Ramos (cell line): ENCODE measurements around the gene USP26.
"Not testable (repeated sequence)": the region's sequence is repeated elsewhere in the genome, so short reads cannot be mapped to it uniquely, and the experiment has no call there.

Source experiments
- in situ Hi-C: fragments of 300-500 bp; cut with MboI; formaldehyde crosslinking; loops from one replicate; pipeline ENCODE4 v1.14.3; 2022; ENCODE audit warnings: low sequenced_read_pairs; ENCODE audit not compliant: unreplicated experiment

USP26 gene, protein sequence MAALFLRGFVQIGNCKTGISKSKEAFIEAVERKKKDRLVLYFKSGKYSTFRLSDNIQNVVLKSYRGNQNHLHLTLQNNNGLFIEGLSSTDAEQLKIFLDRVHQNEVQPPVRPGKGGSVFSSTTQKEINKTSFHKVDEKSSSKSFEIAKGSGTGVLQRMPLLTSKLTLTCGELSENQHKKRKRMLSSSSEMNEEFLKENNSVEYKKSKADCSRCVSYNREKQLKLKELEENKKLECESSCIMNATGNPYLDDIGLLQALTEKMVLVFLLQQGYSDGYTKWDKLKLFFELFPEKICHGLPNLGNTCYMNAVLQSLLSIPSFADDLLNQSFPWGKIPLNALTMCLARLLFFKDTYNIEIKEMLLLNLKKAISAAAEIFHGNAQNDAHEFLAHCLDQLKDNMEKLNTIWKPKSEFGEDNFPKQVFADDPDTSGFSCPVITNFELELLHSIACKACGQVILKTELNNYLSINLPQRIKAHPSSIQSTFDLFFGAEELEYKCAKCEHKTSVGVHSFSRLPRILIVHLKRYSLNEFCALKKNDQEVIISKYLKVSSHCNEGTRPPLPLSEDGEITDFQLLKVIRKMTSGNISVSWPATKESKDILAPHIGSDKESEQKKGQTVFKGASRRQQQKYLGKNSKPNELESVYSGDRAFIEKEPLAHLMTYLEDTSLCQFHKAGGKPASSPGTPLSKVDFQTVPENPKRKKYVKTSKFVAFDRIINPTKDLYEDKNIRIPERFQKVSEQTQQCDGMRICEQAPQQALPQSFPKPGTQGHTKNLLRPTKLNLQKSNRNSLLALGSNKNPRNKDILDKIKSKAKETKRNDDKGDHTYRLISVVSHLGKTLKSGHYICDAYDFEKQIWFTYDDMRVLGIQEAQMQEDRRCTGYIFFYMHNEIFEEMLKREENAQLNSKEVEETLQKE

DNA sequence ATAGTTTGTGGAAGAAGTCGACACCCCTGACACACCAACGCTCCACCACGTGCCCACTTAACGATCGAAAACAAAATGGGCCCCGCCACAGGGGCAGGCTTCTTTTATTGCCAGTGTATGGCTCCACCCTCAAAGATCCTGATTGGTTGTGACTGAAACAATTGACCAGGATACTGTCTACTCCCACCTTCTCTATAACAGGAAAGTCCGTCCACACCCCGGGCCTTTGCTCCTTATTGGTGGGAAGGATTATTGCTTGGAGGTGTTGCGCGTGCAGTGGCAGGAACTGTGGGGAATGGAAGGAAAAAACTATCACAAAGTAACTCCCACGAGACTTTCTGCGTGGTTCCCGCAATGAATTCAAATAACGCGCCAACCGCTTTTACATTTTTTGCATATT, at the start of gene USP26:
USP26 (minus strand) TSS at position 79 of the 400 bp plus-strand sequence. CDS start 68,889 bp downstream, outside the sequence.
- in situ Hi-C loops: no loop called here

DNA sequence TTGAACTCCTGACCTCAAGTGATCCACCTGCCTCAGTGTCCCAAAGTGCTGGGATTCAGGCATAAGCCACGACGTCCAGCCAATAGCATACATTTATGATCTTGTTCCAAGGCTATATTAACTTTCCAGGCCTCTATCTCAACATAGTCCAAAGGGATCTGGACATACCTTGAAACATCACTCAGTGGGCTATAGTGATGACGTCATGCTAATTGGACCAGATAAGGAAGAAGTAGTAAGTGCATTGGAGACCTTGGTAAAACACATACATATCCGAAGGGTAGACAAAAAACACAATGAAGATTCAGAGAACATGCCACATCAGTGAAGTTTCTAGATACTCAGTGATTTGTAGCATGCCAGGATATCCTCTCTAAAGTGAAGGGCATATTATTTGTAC, 37.4 kb upstream of the USP26 start:
- in situ Hi-C loops: no loop called here

DNA sequence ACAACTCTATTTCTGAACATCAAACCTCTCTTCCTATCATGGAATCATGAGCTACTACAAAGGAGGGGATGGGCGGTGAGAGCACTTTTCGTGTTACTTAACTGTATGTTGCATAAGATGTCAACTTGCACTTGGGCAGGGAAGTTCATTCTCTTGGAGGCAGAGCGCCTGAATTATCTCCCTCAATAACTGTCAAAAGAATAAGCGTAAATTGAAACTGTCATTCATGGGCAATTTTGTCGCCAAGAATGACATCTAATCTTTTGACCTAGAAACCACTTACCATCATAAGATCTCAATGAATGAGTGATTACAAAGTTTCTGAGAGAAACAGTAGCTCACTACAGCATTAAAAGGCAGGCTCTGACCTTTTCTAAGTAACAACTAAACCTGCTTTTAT, 23.5 kb upstream of the USP26 start:
- in situ Hi-C loops: no loop called here

DNA sequence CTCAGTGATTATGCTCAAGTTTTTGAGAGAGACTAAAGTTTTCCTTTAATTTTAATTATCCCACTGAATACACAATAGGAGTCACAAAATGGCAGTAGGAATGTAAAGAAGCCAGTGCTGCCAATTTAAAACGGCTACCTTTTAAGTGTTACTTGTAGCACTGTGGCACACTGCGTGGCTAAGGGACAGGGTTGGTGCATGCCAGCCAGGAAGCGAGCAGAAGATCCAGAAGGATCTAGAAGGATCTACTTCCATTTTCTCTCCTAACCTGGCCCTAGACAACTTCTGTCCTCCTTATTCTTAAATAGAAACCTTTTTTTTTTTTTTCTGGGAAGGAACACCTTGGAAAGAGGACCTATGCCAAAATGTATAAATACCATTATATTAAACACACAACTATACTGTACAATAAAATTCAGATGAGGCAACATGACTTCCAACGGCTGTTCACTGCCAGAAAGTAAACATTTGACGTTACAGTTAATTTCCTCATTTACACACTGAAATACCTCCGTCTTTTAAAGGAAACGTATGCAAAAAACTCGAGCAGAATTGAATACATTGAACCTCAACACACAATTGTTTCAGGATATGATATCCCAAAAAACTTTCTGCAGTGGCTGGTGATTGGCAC, 2.7 kb downstream of the USP26 start:
- in situ Hi-C loops: no loop called here

DNA sequence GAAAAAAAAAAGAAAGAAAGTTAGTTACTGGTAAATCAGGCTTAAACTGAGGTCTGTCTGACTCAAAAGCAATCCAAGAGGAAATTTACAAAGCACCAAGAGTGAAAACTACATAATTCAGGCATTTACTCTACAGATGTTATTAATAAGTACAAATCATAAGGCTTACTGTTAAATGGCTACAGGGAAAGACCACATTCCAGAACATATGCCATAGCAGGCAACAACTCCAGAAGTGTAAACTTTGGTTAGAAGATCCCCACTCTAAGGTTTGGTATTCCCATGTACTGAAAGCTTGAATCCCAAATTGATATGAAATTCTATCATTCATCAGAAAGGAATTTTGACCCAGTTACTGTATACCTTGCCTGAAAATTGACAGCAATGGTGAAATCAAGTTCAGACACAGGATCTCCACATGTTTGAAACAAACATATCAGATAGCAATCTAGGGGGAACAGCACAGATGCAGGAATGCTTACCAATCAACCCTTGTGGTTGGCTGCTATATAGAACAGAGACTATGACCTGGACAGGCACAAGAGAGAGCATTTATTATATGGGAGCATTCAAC, 6.6 kb downstream of the USP26 start:
- in situ Hi-C loops: no loop called here

DNA sequence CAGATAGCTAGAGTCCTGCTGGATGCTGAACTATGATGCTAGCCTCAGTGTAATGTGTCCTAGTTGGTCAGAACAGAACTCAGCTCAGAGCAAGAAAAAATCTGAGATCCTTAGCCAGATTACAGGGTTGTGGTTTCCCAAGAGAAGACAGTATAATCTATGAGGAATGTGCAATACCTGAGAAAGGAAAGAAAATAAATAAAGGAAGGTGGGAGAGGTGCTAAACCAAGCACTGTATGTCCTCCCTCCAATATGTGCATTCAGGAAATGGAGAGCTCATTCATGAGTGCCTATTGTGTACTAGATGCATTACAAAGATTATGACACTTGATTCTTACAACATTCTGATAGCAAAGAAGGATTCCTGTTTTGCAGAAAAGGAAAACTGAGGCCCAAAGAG, 7.5 kb downstream of the USP26 start:
- in situ Hi-C loops: no loop called here

DNA sequence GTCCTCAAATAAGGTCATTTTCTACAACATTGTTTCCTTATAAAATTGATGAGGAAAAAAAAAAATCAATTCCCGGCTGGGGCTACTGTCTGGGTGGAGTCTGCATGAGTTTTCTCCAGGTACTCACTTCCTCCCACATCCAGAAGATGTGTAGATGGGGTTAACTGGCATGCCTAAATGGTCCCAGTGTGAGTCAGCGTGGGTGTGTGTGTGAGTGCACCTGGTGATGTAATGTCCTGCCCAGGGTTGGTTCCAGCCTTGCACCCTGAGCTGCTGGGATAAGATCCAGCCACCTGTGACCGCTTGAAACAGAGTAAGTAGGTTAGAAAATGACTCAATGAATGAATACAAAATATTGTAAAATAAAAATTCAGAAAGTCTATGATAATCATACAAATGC, 11.1 kb downstream of the USP26 start:
- in situ Hi-C loops: no loop called here

DNA sequence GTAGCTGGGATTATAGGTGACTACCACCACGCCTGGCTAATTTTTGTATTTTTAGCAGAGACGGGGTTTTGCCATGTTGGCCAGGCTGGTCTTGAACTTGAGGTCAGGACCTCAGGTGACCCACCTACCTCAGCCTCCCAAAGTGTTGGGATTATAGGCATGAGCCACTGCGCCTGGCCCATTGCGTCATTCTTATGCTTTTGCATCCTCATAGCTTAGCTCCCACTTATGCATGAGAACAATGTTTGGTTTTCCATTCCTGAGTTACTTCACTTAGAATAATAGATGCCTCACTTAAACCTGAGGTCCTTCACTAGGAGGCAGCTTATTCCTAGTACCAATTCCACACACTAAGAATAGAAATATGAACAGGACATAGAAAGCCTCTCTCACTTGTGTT, 11.9 kb downstream of the USP26 start:
- in situ Hi-C loops: not testable (repeated sequence)

DNA sequence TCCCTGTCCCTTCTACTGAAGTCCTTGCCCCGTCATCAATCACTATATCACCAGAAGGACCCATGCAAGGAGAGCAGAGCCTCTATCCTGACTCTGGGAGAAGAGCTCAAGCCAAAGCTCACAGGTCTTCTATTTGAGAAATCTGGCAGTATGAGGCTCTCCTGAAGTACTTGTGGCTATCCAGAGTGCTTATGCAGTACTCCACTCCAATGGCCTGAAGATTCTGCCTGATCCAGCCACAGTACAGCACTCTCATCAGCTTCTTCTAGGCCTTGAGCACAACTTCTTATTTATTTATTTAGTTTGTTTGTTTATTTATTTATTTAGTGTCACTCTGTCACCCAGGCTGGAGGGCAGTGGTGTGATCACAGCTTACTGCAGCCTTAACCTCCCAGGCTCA, 13.0 kb downstream of the USP26 start:
- in situ Hi-C loops: no loop called here

DNA sequence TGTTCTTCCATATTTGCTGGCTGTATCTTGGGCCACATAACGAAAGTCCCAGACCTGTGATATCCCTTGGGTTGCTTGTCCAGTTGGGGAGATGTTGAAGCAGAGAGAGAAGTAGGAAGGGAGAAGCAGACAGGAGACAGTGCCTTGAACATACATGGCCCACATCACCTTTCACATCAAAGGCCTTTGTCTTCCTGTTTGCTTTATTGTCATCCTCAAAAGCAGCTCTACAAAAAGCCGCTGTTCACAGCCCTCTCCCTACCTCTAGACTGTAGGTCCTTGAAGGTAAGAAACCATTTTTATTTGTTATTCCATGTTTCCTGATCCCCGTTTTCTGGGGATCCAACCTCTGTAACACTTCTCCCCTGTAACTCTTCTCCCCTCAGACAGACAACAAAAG, 14.9 kb downstream of the USP26 start:
- in situ Hi-C loops: no loop called here

DNA sequence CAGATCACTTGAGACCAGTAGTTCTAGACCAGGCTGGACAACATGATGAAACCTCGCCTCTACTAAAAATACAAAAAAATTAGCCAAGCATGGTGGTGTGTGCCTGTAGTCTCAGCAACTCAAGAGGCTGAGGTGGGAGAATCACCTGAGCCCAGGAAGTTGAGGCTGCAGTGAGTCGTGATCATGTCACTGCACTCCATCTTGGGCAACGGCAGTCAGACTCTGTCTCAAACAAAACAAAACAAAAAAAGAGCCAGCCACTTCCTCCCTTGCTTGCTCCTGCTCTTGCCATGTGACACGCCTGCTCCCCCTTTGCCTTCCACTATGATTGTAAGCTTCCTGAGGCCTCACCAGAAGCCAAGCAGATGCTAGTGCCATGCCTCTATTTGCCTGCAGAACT, 19.1 kb downstream of the USP26 start:
- in situ Hi-C loops: not testable (repeated sequence)

DNA sequence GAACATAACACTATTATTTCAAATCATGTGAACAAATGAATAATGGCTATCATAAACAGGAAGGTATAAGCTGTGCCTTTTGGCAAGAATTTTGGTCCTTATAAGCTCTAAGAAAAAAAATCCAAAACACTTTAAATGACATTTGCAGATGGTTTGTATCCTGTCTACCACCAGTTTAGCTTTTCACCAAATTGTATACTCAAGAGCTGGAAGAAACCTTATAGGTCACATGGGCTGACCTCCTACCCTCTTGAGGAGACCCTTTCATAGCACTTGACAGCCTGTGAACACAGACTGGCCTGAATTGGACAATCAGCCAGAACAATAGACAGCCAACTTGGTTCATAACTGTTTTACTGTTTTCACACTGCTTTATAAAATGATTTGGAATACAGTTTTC, 24.3 kb downstream of the USP26 start:
- in situ Hi-C loops: no loop called here

DNA sequence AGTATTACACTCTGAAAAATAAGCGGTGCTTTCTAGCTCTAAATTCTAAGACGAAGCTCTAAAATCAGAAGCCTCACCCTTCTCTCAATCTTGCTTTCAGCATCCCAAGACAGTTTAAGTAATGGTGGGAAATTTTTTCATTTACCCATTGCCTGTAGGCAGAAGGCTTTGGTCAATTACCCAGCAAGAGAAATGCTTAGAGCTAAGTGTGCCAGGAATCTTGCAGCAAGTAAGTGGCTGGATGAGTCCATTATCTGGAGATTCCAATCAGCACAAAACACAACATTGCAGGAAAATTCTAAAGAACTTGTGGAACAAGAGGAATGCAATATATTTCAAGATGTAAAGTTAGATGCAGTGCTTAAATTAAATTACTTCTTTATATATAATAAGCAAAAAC, 28.4 kb downstream of the USP26 start:
- in situ Hi-C loops: no loop called here

DNA sequence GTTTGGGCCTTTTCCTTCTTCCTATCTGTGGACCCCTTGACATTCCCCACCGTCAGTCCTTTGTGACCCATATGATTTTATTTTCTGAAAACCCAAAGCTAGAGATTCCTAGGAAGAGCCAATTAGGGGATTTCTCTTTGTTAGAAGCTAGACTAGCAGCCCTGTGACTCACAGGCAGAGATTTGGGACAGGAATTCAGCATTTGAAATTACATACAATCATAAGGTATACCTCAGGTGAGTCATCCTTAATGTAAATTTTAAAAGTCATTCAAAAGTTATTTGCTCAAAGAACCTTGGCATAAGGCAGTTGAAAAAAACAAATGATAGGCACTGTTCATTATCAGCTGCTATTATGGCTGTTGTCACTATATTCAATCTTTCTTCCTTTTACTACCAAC, 40.6 kb downstream of the USP26 start:
- in situ Hi-C loops: no loop called here

DNA sequence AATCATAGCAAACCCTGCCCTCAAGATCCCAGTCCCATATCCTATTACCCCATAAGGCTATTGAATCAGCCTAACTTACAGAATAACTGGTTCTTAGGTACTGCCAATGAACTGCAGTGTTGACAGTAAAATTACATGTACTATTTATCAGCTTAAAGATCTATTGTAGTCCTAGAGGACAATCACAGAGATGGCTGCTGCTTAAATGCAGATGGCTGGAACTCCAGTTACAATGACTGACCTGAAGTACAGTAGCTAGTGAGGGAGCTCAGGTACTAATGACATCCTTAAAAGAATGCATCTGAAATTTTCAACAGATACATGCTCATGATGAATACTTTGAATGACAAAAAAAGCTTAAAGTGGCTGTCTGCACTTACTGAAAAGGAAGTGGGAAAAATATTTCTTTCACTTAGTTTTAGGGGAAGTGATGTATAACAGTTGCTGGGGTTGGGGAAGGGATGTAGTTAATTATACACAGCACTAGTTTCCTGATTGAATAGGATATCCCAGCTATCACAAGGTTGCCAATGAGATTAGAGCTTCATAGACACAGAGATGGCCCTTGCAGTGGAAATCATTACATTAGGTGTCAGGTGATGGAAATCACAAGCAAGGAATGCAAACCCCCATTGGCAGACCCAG, 42.0 kb downstream of the USP26 start:
- in situ Hi-C loops: no loop called here

DNA sequence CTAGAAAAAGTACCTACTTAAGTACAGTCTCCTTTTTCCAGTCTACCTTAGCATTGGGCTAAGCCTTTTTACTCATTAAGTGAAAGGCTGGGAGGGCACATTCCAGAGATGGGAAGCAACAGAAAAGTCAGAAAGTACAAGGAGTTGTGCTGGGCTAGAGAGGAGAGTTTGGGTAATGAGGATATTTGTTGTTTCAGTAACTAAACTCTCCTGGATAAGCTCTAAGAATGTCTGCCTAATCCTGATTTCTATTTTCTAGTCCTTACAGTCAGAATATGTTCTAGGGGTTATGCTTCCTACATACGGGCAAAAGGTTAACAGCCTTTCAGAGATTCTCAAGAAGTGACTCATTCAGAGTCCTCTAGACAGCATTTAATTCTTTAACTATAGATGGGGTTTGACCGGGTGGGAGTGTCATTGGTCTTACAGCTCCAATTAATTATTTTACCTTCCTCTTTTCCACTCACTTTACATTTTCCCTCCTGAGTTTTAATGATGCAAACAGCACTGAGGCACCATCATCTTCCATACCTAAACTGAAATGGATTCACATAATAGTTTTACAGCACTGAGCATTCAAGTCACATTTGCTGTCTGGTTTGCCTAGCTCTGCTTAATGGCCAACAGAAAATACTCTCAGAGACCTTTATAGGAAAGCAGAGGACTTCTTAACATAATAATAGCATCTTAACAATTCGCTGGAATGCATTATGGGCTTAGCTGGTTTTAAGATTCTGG, 42.9 kb downstream of the USP26 start:
- in situ Hi-C loops: no loop called here

DNA sequence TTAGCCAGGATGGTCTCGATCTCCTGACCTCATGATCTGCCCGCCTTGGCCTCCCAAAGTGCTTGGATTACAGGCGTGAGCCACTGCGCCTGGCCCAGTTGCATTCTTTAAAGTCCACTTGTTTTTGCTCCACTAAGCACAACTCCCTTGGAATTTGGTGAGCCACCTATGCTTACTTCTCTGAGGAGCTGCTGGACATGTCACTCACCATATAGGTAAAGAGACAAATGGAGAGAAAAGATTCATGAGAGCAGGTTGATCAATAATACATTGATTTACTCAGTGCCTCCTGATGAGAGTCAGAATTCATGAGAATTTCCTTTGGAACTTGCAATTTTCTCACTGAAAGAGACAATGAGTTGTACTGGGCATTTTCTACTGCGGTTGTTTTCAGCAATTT, 48.2 kb downstream of the USP26 start:
- in situ Hi-C loops: no loop called here

DNA sequence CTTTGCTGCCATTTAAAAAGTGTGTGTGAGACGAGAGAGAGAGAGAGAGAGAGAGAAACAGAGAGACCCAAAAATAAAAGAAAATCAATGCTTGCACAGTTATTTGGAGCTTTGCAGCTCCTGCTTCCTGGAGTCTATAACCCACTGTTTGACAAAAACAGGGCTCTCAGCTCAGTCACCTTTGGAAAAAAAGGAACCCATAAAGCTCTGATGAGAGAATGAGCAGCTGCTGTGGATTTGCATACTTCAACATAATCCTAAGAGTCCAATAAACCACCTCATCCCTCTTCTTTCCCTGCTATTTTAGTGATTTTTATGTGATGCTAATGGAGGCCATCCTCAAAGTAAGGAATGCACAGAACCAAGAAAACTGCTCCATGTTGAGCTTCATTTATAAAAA, 50.3 kb downstream of the USP26 start:
- in situ Hi-C loops: no loop called here

DNA sequence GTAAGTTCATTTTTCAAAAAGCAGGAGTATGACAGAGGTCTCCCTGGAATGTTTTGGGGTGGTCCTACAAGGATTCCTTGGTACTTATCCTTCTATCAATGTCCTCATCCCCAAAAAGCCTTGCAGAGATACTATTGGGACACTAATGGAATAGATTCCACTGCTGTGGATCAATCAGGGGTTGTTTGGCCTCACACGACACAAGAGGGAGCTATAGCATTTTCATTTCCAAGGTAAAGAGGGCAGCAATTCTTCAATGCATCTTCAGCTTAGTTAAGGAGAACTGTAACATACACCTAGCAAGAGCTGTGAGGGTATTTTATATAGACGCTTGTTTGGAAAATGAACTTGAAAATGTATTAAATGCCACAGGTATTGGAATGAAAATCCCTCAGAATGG, 50.9 kb downstream of the USP26 start:
- in situ Hi-C loops: no loop called here
